GM18502 (cell line): Measurements from ENCODE around the gene ARHGAP30.
"Not testable (repeated sequence)": the region's sequence is repeated elsewhere in the genome, so short reads cannot be mapped to it uniquely, and the experiment has no call there.

ENCODE experiments used
- ATAC-seq: cut with Tn5 transposase; IDR thresholded peaks from one replicate; pipeline ENCODE4 v1.9.1; 2021; ENCODE audit warnings: mild to moderate bottlenecking; ENCODE audit not compliant: unreplicated experiment, poor library complexity

The ARHGAP30 gene

GRCh38 chr1:161072751-161073449 is 3.2 kb upstream of the ARHGAP30 start:
- ATAC-seq, result no peak

GRCh38 chr1:161071886-161072371 is 2.2 kb upstream of the ARHGAP30 start:
- ATAC-seq, result no peak

GRCh38 chr1:161070761-161071160 is 1.1 kb upstream of the ARHGAP30 start:
- ATAC-seq, result no peak

- peak; percentile 11 for ATAC-seq
These were observed 450 bp downstream of the ARHGAP30 start for GRCh38 chr1:161069241-161069640.

- ATAC-seq, result peak; percentile 67
These were observed 1.1 kb downstream of the ARHGAP30 start for GRCh38 chr1:161068306-161069234.

GRCh38 chr1:161066694-161067093 is 3.0 kb downstream of the ARHGAP30 start:
- no peak for ATAC-seq

GRCh38 chr1:161065681-161066080 is 4.0 kb downstream of the ARHGAP30 start:
- not testable (repeated sequence) for ATAC-seq

GRCh38 chr1:161063936-161064335 is 5.8 kb downstream of the ARHGAP30 start:
- ATAC-seq, result not testable (repeated sequence)

GRCh38 chr1:161061419-161061818 is 8.3 kb downstream of the ARHGAP30 start:
- ATAC-seq, result no peak

- ATAC-seq, result no peak
These were observed 10.4 kb downstream of the ARHGAP30 start for GRCh38 chr1:161059293-161059692.

GRCh38 chr1:161054805-161055204 is 14.9 kb downstream of the ARHGAP30 start:
- ATAC-seq, result no peak

- no peak for ATAC-seq
These were observed 15.5 kb downstream of the ARHGAP30 start for GRCh38 chr1:161054232-161054631.

- no peak for ATAC-seq
These were observed 16.8 kb downstream of the ARHGAP30 start for GRCh38 chr1:161052899-161053298.

GRCh38 chr1:161051219-161051618 is 18.5 kb downstream of the ARHGAP30 start:
- no peak for ATAC-seq

- no peak for ATAC-seq
These were observed 20.6 kb downstream of the ARHGAP30 start for GRCh38 chr1:161048949-161049722.

- ATAC-seq, result no peak
These were observed 22.0 kb downstream of the ARHGAP30 start for GRCh38 chr1:161047436-161048420.

GRCh38 chr1:161046605-161047228 is 23.0 kb downstream of the ARHGAP30 start:
- peak; percentile 45 for ATAC-seq

GRCh38 chr1:161045736-161046604 is 23.7 kb downstream of the ARHGAP30 start, which contains the start of gene USF1:
USF1 (minus strand) TSS chr1:161045977; CDS start chr1:161043275, 2,702 bp downstream.
- ATAC-seq, result peak; percentile 63
